NOMO-1 treated with dmso at 0.1 percent for 144 hours (cell line): ENCODE measurements around the gene TLX1.
"Not testable (repeated sequence)": the region's sequence is repeated elsewhere in the genome, so short reads cannot be mapped to it uniquely, and the experiment has no call there.

Source experiments
- DNase-seq: peaks from one replicate; lab custom pipeline; 2025; ENCODE audit not compliant: unreplicated experiment; lab: John Stamatoyannopoulos, UW

Gene TLX1

GRCh38 chr10:101146392-101147251, 15.5 kb downstream of the TLX1 start:
- DNase-seq = no peak

- DNase-seq = no peak
These were observed 20.3 kb downstream of the TLX1 start for GRCh38 chr10:101151395-101151794.

- DNase-seq = no peak
These were observed 21.2 kb downstream of the TLX1 start for GRCh38 chr10:101152316-101152715.

- DNase-seq = not testable (repeated sequence)
These were observed 23.4 kb downstream of the TLX1 start for GRCh38 chr10:101154506-101154905.

- DNase-seq = no peak
These were observed 24.8 kb downstream of the TLX1 start for GRCh38 chr10:101155896-101156295.

GRCh38 chr10:101157756-101158458, 26.8 kb downstream of the TLX1 start:
- no peak for DNase-seq

GRCh38 chr10:101158459-101159058, 27.5 kb downstream of the TLX1 start:
- DNase-seq = no peak

- DNase-seq = peak; percentile 69
These were observed 30.6 kb downstream of the TLX1 start for GRCh38 chr10:101161494-101162299.

GRCh38 chr10:101162677-101163076, 31.6 kb downstream of the TLX1 start:
- no peak for DNase-seq

GRCh38 chr10:101164020-101164419, 32.9 kb downstream of the TLX1 start:
- no peak for DNase-seq

GRCh38 chr10:101165736-101166135, 34.6 kb downstream of the TLX1 start:
- DNase-seq = no peak

- DNase-seq = no peak
These were observed 35.3 kb downstream of the TLX1 start for GRCh38 chr10:101166430-101166829.

GRCh38 chr10:101172741-101173140, 41.6 kb downstream of the TLX1 start:
- DNase-seq = no peak

- no peak for DNase-seq
These were observed 43.2 kb downstream of the TLX1 start for GRCh38 chr10:101174319-101174718.

- DNase-seq = no peak
These were observed 45.5 kb downstream of the TLX1 start for GRCh38 chr10:101176577-101176976.

GRCh38 chr10:101182936-101183335, 51.8 kb downstream of the TLX1 start:
- DNase-seq = no peak

GRCh38 chr10:101183458-101184183, 52.5 kb downstream of the TLX1 start:
- DNase-seq = no peak
